Activated CD4-positive, alpha-beta T cell treated with anti-CD3 and anti-CD28 coated beads for 1 hour (primary cell): Measurements from ENCODE around the gene CSKMT.
A peak's percentile ranks its signal among the peaks of the same experiment; 100 is the strongest.
"Not testable (repeated sequence)": the region's sequence is repeated elsewhere in the genome, so short reads cannot be mapped to it uniquely, and the experiment has no call there.

ENCODE experiments used
- DNase-seq: peaks from one replicate; pipeline ENCODE4 v3.0.0-alpha.2; 2020

The CSKMT gene

DNA sequence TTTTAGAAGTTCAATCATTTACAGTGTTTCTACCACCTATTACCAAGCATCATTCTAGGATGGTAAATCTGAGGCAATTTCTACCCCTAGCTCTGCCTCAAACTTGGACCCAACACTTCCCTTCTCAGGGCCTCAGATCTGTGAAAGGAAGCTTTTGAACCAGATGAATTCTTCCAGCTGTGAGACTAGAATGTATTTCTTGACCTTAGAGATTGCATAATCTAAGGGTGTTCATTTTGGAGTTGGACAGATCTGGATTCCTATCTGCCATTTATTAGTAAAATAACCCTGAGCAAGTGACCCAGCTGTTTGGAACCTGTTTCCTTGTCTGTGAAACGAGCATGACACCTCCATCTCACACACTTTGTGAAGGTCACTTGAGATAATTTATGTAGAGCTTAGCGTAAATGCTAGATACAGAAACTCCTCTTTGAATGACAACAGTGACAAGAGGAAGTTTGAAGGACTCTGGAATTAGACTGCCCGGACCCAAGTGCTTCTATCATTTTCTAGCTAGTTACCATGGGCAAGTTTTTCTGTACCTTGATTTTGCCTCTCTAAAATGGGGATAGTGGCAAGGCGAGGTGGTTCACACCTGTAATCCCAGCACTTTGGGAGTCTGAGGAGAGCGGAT is 8.2 kb upstream of the CSKMT start:
- DNase-seq, result no peak

- DNase-seq, result peak; percentile 39
These were observed 572 bp upstream of the CSKMT start for GRCh38 chr11:62664405-62665074.

DNA sequence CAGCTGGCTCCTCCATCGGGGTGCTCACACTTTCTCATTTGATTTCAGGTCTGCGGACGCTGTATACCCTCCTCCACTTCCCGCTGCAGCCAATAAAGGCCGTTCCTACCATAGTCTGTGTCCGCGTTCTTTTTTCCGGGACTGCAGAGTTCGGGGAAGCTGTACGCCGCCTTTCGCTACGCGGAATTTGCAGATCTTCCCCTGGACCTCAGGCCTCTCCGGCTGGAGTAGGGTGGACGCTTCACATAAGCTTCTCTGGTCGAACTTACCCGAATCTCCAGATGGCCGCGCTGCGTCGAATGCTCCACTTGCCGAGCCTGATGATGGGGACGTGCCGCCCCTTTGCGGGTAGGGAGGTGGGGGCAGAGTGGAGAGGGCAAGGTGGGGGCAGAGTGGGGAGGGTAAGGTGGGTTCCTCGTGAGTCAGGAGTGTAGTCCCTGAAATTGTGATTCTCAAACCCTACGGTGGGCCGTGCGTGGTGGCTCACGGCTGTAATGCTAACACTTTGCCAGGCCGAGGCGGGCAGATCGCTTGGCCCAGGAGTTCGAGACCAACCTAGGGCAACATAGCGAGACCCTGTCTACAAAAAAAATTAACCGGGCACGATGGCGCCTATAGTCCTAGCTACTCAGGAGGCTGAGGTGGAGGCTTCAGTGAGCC is 617 bp downstream of the CSKMT start:
- peak; percentile 42 for DNase-seq

DNA sequence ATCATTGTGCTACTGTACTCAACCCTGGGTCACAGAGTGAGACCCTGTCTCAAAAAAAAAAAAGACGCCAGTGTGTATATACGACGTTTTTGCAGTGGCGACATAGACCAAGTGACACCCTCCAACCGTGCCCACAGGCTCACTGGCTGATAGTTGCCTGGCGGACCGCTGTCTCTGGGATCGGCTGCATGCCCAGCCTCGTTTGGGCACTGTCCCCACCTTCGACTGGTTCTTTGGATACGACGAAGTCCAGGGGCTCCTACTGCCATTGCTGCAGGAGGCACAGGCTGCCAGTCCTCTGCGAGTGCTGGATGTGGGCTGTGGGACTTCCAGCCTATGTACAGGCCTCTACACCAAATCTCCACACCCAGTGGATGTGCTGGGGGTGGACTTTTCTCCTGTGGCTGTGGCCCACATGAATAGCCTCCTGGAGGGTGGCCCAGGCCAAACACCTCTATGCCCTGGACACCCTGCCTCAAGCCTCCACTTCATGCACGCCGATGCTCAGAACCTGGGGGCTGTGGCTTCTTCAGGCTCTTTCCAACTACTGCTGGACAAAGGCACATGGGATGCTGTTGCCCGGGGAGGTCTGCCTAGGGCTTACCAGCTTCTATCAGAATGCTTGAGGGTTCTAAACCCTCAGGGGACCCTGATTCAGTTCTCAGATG is 1.3 kb downstream of the CSKMT start:
- DNase-seq, result no peak

DNA sequence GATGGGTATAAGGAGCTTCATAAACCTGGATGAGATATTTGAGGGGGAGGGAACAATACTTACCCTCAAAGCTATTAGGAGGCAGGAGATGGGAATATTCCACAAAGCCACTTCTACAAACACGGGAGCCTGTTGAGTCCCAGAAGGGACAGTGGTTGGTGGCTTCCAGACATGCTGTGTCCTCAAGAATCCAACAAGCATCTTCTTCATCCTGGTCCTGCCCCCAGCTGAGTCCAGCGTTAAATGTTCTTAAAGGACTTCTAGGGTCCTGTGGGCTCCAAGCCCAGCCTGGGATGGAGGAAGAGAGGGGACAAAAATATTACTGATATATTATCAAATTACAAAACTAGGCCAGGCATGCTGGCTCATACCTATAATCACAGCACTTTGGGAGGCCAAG is 2.3 kb downstream of the CSKMT start:
- no peak for DNase-seq

DNA sequence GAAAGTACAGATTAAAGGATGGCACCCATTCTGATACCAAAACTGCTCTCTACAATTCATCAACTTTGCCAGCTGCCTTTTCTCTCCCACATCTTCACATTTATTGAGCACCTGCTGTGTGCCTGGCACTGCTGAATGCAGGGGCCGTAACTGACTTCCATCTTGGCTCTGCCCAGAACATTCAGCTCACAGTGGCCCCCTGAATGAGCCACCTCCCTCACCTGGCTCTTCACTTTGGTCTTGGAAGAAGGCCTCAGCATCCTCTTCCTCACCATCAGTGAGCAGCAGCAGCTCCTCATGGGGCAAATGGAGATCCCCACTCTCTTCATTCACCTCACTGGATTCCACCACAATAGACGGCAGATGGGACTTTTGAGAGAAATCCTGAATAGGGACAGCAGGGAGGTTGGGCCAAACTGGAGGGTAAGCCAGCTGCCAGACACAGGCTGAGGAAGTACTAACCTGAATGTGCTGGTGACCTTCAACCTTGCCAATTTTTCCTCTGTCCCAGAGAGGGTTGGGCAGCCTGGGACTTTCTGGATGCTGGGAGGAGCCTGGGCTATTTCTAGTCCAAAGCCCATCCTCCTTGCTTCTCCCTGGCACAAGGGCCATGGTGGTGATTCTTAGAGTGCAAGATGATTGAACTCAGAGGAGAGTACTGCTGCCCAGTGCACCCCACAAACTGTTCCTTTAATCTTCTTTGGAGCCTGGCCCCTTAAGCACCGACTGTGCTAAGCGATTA is 4.5 kb downstream of the CSKMT start:
- no peak for DNase-seq

- DNase-seq, result no peak
These were observed 6.1 kb downstream of the CSKMT start for GRCh38 chr11:62671236-62671607.

DNA sequence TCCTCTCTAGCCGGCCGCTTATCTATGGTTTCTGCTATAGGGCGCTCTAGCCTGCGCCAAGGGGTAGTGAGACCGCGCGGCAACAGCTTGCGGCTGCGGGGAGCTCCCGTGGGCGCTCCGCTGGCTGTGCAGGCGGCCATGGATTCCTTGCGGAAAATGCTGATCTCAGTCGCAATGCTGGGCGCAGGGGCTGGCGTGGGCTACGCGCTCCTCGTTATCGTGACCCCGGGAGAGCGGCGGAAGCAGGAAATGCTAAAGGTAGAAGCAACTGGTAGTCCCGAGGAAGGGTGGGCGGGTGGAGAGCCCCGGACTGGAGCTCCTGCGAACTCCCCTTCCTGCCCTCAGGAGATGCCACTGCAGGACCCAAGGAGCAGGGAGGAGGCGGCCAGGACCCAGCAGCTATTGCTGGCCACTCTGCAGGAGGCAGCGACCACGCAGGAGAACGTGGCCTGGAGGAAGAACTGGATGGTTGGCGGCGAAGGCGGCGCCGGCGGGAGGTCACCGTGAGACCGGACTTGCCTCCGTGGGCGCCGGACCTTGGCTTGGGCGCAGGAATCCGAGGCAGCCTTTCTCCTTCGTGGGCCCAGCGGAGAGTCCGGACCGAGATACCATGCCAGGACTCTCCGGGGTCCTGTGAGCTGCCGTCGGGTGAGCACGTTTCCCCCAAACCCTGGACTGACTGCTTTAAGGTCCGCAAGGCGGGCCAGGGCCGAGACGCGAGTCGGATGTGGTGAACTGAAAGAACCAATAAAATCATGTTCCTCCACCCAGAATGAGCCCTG is 6.7 kb downstream of the CSKMT start, which contains the start of the genes LBHD1 and UQCC3:
Gene LBHD1 (minus strand): TSS at position 660 of the 782 bp plus-strand sequence. CDS start 2,236 bp downstream, outside the sequence.
Gene UQCC3 (plus strand): TSS at position 66 of the 782 bp plus-strand sequence. CDS start 73 bp downstream, at position 139.
- DNase-seq, result peak; percentile 55

GRCh38 chr11:62673196-62673525 is 8.0 kb downstream of the CSKMT start:
- DNase-seq, result no peak

DNA sequence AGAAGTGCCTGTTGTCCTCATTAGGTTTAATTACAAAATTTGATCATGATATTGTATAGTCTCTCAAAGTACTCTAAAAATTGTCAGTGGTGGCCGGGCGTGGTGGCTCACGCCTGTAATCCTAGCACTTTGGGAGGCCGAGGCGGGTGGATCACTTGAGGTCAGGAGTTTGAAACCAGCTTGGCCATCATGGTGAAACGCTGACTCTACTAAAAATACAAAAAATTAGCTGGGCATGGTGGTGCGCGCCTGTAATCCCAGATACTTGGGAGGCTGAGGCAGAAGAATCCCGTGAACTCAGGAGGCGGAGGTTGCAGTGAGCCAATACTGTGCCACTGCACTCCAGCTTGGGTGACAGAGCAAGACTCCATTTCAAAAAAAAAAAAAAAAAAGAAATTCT is 10.3 kb downstream of the CSKMT start:
- DNase-seq, result not testable (repeated sequence)

- no peak for DNase-seq
These were observed 11.6 kb downstream of the CSKMT start for GRCh38 chr11:62676698-62677097.

DNA sequence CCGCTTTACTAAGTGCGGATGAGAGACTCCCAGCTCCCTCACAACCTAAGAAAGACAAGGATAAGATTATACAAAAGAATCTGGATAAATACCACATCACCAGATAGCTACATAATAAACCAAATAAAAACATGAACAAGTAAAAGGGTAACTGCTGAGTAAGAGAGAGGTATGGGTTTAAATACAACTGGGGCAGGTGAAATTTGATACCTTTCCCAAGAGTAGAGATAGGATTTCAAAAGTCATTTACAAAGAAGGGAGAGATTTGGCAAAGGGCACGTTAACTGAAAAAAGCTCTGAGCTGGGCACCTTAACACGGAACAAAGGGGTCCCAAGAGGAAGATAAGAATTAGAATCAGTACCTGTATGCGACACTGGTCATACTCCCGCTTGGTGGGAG is 12.0 kb downstream of the CSKMT start:
- DNase-seq, result no peak

GRCh38 chr11:62677714-62678113 is 12.6 kb downstream of the CSKMT start:
- DNase-seq, result no peak

GRCh38 chr11:62678433-62678769 is 13.3 kb downstream of the CSKMT start:
- no peak for DNase-seq

GRCh38 chr11:62678770-62679696 is 13.9 kb downstream of the CSKMT start, which contains the start of gene UBXN1:
TSS of gene UBXN1 (minus strand) at chr11:62679073. CDS start at chr11:62678923, 150 bp downstream.
- peak; percentile 71 for DNase-seq

GRCh38 chr11:62680825-62681240 is 15.7 kb downstream of the CSKMT start:
- DNase-seq, result no peak

- DNase-seq, result no peak
These were observed 17.4 kb downstream of the CSKMT start for GRCh38 chr11:62682518-62682917.

GRCh38 chr11:62687508-62688396 is 22.6 kb downstream of the CSKMT start:
- no peak for DNase-seq

GRCh38 chr11:62688491-62688890 is 23.4 kb downstream of the CSKMT start:
- no peak for DNase-seq
